Left ventricle myocardium inferior (tissue), 1 donor: Measurements from ENCODE around the gene GAB1. TPM values are rescaled to one million over a fixed set of nuclear protein-coding genes. Genes with fewer than 3 reads are reported as not detected.
A peak's percentile ranks its signal among the peaks of the same experiment; 100 is the strongest.

Experiments
- DNase-seq: peaks from one replicate; pipeline ENCODE4 v3.0.0-alpha.2; 2020
- H3K27ac ChIP-seq: fragments of 200-600 bp; replicated peaks from 2 replicates; pipeline ENCODE4 v1.8.0; 2021
- H3K27me3 ChIP-seq: fragments of 200-600 bp; 2 replicates; pipeline ENCODE4 v1.8.0; 2021; ENCODE audit warnings: low read depth
- H3K36me3 ChIP-seq: fragments of 200-600 bp; 2 replicates; pipeline ENCODE4 v1.8.0; 2021
- H3K4me1 ChIP-seq: fragments of 200-600 bp; 2 replicates; pipeline ENCODE4 v1.8.0; 2021
- H3K4me3 ChIP-seq: fragments of 200-600 bp; 2 replicates; pipeline ENCODE4 v1.8.0; 2021; ENCODE audit warnings: mild to moderate bottlenecking, moderate library complexity
- H3K9me3 ChIP-seq: fragments of 200-600 bp; replicated peaks from 2 replicates; pipeline ENCODE4 v1.8.0; 2021
- intact Hi-C: fragments of 100-400 bp; cut with micrococcal nuclease; formaldehyde crosslinking; loops from one replicate; pipeline ENCODE4 v1.11.0; 2022
- total RNA-seq: library from RNA; stranded (reverse); fragmentation: NEBNext Ultra II Directional; extraction: Animal tissue kit (Norgen Biotek cat#: 25700); gene quantifications from one replicate; pipeline ENCODE4 v1.2.1, GENCODE V29; 2021
- TF ChIP-seq, protein P1 (sequence below): fragments of 200-600 bp; IDR thresholded peaks from 2 replicates; pipeline ENCODE4 v1.8.0; 2021; ENCODE audit warnings: antibody characterized with exemption, mild to moderate bottlenecking, borderline replicate concordance
- donor health status: DM: no; HTN: yes; CAD: no; lungs with severe emphysema.

Gene GAB1
- total RNA-seq, 1 donor from 2014 or later = 87.1 TPM

GRCh38 chr4:143302536-143302935 is 34.1 kb upstream of the GAB1 start:
- no peak for DNase-seq
- intact Hi-C loops = no loop called here
- Histone ChIP-seq H3K9me3 (no peaks in the 10 kb centered on the region), H3K4me1 (peaks cover 14% of the 10 kb centered on the region), H3K4me3 (no peak overlapping the region), H3K27ac (no peak overlapping the region), H3K36me3 (no peaks in the 10 kb centered on the region), H3K27me3 (no peaks in the 10 kb centered on the region)
- TF ChIP-seq, protein P1, sequence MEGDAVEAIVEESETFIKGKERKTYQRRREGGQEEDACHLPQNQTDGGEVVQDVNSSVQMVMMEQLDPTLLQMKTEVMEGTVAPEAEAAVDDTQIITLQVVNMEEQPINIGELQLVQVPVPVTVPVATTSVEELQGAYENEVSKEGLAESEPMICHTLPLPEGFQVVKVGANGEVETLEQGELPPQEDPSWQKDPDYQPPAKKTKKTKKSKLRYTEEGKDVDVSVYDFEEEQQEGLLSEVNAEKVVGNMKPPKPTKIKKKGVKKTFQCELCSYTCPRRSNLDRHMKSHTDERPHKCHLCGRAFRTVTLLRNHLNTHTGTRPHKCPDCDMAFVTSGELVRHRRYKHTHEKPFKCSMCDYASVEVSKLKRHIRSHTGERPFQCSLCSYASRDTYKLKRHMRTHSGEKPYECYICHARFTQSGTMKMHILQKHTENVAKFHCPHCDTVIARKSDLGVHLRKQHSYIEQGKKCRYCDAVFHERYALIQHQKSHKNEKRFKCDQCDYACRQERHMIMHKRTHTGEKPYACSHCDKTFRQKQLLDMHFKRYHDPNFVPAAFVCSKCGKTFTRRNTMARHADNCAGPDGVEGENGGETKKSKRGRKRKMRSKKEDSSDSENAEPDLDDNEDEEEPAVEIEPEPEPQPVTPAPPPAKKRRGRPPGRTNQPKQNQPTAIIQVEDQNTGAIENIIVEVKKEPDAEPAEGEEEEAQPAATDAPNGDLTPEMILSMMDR = no peak

GRCh38 chr4:143306788-143307187 is 29.9 kb upstream of the GAB1 start:
- intact Hi-C loops = no loop called here
- peak overlapping the region; percentile 61 for H3K27ac ChIP-seq
- TF ChIP-seq, protein P1 = no peak

DNA sequence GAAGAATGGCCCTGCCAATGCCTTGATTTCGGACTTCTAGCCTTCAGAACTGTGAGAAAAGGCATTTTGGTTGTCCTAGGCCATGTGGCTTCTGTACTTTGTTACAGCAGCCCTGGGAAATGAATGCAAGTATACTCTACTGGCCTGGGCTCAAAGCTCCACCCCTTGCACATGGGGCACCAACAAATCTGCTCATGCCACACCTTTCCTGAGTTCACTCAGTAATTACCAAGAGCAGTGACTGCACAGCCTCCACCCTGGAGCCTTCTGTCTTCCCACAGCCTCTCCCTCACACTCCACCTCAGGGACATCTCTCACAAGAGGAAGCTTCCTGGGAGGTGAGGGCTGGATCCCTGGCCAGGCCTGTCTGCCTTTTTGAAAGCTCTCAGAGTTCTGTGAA is 29.1 kb upstream of the GAB1 start:
- no peak for DNase-seq
- intact Hi-C loops = no loop called here

More at GRCh38 chr4:143306788-143307187, 29.9 kb upstream of the GAB1 start:
- H3K9me3 ChIP-seq = no peaks in the 10 kb centered on the region
- DNase-seq = no peak
- H3K36me3 ChIP-seq = no peaks in the 10 kb centered on the region
- peaks cover 9% of the 10 kb centered on the region for H3K4me1 ChIP-seq
- H3K27me3 ChIP-seq = no peaks in the 10 kb centered on the region
- no peak overlapping the region for H3K4me3 ChIP-seq

DNA sequence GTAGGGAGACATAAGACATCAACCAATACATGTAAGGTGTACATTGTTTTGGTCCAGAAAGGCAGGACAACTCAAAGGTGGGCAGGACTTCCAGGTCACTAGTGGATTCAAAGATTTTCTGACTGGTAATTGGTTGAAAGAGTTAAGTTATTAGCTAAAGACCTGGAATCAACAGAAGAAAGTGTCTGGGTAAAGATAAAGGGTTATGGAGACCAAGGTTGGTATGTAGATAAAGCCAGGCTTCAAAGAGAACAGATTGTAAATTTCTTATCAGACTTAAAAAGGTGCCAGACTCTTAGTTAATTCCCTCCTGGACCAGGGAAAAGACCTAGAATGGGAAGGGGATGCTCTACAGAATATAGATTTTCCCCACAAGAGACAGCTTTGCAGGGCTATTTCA is 28.3 kb upstream of the GAB1 start:
- Histone ChIP-seq H3K36me3 (no peaks in the 10 kb centered on the region), H3K9me3 (no peaks in the 10 kb centered on the region), H3K4me3 (no peak overlapping the region), H3K27ac (no peak overlapping the region), H3K4me1 (no peaks in the 10 kb centered on the region), H3K27me3 (no peaks in the 10 kb centered on the region)
- no peak for DNase-seq
- intact Hi-C loops = no loop called here
- TF ChIP-seq, protein P1 = no peak

More for the DNA sequence above, 29.1 kb upstream of the GAB1 start:
- no peaks in the 10 kb centered on the region for H3K36me3 ChIP-seq
- no peaks in the 10 kb centered on the region for H3K27me3 ChIP-seq
- H3K27ac ChIP-seq = peak overlapping the region; percentile 61
- no peak overlapping the region for H3K4me3 ChIP-seq
- H3K4me1 ChIP-seq = peaks cover 5% of the 10 kb centered on the region
- TF ChIP-seq, protein P1 = no peak
- H3K9me3 ChIP-seq = no peaks in the 10 kb centered on the region

GRCh38 chr4:143311924-143312323 is 24.8 kb upstream of the GAB1 start:
- H3K9me3 ChIP-seq = no peaks in the 10 kb centered on the region
- peaks cover 10% of the 10 kb centered on the region for H3K4me1 ChIP-seq
- no peak for DNase-seq
- no peak overlapping the region for H3K4me3 ChIP-seq
- H3K27ac ChIP-seq = no peak overlapping the region
- intact Hi-C loops = no loop called here
- no peaks in the 10 kb centered on the region for H3K27me3 ChIP-seq
- TF ChIP-seq, protein P1 = no peak
- H3K36me3 ChIP-seq = no peaks in the 10 kb centered on the region

DNA sequence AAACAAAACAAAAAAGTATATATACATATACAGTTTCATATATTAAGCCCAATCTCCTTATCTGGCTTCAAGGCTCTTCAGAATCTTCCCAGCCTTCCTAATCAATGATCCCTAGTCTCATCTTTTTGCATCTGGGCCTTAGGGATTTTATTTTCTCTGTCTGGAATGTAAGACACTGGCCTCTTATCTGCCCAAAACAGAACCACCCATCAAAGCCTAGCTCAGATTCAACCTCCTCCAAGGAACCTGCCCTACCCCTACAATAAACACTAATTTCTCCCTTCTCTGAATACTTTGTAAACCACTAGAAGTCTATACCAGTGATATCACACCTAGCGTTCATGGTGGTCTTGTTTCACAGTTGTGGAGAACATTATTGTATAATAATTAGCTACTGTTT is 23.2 kb upstream of the GAB1 start:
- H3K36me3 ChIP-seq = no peaks in the 10 kb centered on the region

More for the DNA sequence above, 23.2 kb upstream of the GAB1 start:
- H3K27me3 ChIP-seq = no peaks in the 10 kb centered on the region
- no peak overlapping the region for H3K27ac ChIP-seq
- no peak overlapping the region for H3K4me3 ChIP-seq
- intact Hi-C loops = no loop called here
- H3K4me1 ChIP-seq = peaks cover 10% of the 10 kb centered on the region
- DNase-seq = no peak
- TF ChIP-seq, protein P1 = no peak
- H3K9me3 ChIP-seq = no peaks in the 10 kb centered on the region
